Measurements from ENCODE around the gene MMP15.

The MMP15 gene

DNA sequence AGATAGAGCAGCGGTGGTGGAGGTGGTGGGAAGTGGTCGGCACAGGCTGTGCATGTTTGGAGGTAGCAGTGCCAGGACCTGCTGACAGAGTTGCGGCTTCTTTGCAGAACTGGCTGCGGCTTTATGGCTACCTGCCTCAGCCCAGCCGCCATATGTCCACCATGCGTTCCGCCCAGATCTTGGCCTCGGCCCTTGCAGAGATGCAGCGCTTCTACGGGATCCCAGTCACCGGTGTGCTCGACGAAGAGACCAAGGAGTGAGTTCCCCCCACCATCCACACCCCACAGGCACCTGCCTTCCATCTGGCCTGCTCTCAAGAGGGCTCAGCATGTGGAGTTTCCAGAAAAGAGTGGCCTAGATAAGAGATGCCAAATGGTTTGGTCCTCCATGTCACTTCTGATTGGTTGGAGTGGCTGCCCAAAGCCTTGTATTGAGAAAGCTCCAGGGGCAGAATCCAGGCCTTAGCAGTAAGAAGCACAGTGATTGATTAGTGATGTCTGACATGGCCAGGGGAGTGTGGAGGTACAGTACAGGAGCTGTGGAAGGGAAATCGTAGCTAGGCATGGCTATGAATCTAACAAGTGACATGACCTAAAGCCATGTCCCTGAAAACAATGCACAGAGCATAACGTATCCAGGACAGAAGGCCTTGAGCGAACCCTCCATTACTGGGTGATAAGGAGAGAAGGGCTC is 12.0 kb downstream of the MMP15 start:
- no peak for DNase-seq

GRCh38 chr16:58038219-58038641 is 12.7 kb downstream of the MMP15 start:
- no peak for DNase-seq

GRCh38 chr16:58039829-58040495 is 14.4 kb downstream of the MMP15 start:
- DNase-seq: no peak

DNA sequence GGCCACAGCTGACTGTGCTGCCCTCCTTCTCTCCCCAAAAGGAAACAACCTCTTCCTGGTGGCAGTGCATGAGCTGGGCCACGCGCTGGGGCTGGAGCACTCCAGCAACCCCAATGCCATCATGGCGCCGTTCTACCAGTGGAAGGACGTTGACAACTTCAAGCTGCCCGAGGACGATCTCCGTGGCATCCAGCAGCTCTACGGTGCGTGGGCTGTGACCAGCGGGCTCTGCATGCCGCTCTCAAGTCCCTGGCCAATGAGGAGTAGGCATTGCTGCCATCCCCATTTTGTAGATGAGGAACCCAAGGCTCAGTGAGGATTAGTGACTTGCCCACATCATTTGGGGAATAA is 14.9 kb downstream of the MMP15 start:
- DNase-seq: no peak

GRCh38 chr16:58040945-58041627 is 15.5 kb downstream of the MMP15 start:
- DNase-seq: no peak

DNA sequence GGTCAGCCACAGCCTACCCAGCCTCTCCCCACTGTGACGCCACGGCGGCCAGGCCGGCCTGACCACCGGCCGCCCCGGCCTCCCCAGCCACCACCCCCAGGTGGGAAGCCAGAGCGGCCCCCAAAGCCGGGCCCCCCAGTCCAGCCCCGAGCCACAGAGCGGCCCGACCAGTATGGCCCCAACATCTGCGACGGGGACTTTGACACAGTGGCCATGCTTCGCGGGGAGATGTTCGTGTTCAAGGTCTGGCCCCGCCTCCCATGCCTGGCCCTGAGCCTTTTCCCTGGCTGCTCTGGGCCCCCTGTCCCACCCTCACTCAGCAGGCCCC is 16.0 kb downstream of the MMP15 start:
- DNase-seq: no peak

DNA sequence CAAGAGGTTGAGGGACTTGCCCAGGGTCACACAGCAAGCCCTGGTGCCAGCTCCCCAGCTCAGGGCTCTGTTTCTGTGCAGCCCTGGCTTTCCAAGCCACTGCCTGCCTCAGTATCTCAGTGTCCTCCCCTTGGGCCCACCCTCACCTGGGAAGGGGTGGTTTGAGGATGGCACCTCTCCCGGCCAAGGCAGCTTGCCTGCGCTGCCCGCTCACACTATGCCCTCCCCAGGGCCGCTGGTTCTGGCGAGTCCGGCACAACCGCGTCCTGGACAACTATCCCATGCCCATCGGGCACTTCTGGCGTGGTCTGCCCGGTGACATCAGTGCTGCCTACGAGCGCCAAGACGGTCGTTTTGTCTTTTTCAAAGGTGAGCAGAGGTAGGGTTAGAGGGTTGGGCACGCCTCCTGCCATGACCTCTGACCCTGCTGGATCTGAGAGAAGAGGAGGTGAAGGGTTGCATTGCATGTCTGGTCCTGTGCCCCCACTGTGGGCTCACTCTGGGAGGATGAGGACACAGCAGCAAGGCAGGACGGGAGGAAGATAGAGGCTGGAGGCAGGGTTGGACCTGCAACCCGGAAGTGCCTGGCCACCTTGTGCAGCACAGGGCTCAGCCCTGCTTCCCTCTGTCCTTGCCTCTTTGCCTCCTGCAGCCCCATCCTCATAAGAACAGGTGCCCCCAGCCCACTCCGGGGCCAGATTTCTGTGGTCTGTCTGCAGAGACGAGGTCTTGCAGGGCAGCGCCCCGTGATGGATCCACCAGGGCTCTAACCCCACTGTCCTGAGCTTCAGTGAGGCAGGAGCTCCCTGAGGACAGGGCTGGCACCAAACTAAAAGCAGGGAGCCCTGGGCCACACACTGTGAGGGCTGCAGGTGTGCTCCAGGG is 16.7 kb downstream of the MMP15 start:
- no peak for DNase-seq

- no peak for DNase-seq
Observed at GRCh38 chr16:58042886-58043515, 17.4 kb downstream of the MMP15 start.

GRCh38 chr16:58043571-58044155 is 18.1 kb downstream of the MMP15 start:
- DNase-seq: no peak

- DNase-seq: no peak
Observed at GRCh38 chr16:58044266-58045019, 18.9 kb downstream of the MMP15 start.

DNA sequence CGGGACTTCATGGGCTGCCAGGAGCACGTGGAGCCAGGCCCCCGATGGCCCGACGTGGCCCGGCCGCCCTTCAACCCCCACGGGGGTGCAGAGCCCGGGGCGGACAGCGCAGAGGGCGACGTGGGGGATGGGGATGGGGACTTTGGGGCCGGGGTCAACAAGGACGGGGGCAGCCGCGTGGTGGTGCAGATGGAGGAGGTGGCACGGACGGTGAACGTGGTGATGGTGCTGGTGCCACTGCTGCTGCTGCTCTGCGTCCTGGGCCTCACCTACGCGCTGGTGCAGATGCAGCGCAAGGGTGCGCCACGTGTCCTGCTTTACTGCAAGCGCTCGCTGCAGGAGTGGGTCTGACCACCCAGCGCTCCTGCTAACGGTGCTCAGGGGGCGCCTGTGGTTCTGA is 19.5 kb downstream of the MMP15 start:
- no peak for DNase-seq

- no peak for DNase-seq
Observed at GRCh38 chr16:58046054-58046881, 20.7 kb downstream of the MMP15 start.

DNA sequence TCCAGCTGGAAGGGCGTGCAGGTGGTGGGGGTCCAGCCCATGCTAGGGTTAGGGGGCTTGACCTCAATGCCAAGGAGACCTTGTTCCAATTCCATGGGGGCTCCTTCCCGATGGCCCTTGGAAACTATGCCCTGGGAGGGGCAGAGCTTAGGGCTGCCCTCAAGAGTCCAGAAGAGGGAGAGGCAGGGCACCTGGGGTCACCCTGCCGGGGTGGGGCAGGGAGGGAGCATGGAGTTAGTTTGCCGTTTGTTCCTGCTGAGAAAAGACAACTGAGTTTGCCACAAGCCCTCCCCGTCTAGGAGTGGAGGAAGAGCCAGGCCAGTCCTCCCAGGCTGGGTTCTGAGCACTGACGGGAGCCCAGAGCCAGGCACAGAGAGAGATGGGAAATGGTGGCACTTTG is 21.4 kb downstream of the MMP15 start:
- DNase-seq: no peak

GRCh38 chr16:58047557-58048348 is 22.2 kb downstream of the MMP15 start:
- no peak for DNase-seq

DNA sequence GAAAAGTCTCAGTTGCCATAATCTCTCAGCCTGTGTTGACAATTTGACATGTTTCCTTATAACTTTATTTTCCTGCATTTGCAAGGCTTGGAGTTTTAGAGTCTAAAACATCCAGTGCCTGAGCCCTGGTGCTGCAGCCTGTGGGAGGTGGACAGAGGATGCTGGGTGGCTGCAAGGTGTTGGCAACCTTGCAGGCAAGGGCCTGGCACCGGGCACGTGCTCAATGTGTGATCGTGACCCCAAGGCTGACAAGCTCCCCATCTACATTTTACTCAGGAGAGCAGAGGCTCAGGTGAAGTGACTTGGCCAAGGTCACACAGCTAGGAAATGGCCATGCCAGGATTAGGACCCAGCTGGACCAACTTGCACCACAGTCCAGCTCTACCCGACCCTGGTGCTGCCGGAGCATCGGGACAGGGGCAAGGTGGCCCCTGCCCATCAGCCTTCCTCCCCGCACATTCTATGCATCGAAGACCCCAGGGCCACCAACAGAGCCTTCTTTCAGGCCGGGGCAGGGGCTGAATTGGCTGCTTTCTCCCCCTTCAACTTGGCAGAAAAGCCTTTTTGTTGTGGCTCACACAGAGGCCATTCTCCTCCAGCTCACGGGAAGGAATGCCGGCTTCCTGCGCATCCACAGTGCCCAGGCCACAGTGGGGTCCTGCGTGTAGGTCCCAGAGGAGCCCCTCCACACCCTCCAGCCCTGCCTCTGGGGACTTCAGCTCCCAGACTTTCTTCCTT is 23.1 kb downstream of the MMP15 start:
- no peak for DNase-seq

DNA sequence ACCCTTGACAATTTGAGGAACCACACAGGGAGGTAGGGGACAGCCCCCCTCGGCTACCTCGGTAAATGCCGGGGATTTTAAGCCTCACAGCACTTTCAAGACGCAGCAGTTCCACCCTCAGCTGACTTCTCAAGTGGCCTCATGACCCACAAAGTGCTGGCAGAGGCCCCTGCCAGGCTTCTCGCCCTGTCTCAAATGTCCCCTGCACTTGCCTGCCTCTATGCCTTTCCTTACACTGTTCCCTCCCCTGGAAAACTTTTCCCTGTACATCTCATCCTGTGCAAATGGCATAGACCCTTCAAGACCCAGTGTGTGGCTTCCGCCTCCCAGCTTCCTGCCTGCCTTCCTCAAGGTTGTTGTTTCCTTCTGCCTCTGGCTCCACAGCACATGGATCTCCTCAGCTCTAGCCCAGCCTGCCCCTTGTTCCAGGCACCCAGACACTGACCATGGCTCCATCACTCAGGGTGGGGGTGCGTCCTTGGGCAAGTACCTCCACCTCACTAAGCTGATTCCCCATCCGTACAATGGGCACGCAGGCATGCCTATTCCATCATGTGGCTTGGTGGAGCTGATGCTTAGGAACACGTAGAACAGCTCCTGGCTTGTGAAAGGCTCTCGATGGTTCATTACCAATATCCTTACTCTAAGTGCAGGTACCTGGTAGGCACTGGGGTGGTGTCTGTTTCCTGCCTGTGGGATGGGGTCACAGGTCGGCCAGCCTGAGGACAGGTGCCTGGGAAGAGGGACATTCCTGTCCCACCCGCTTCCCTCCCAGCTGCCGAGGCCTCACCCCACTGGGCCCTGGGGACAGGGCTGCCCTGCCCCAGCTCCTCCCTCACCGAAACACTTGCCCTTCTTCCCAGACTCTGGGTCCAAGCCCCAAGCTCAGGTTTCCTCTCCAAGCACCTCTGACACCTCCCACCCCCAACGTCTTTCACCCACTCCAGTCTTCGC is 24.0 kb downstream of the MMP15 start:
- no peak for DNase-seq

DNA sequence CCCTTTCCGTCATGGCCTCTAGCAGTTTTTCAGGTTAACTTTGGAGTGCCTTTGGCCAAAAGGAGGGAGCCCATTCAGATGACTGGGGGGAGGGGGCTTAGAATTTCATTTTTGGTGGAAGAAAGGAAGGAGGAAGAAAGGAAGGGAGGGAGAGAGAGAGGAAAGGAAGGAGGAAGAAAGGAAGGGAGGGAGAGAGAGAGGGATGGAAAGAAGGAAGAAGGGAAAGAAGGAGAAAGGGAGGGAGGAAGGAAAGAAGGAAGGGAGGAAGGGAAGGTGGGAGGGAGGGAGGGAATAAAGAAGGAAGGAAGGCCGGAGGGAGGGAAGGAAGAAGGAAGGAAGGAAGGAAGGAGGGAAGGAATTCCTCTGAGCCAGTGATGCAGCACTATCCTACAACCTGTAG is 25.7 kb downstream of the MMP15 start:
- DNase-seq: no peak

Data from stimulated activated CD4-positive, alpha-beta T cell treated with anti-CD3 and anti-CD28 coated beads, Interleukin-15, amount 100 ng/mL, for 24 hours (primary cell).